ENCODE data around the gene PPP2R5D.
"Not testable (repeated sequence)": the region's sequence is repeated elsewhere in the genome, so short reads cannot be mapped to it uniquely, and the experiment has no call there.

The PPP2R5D gene

DNA sequence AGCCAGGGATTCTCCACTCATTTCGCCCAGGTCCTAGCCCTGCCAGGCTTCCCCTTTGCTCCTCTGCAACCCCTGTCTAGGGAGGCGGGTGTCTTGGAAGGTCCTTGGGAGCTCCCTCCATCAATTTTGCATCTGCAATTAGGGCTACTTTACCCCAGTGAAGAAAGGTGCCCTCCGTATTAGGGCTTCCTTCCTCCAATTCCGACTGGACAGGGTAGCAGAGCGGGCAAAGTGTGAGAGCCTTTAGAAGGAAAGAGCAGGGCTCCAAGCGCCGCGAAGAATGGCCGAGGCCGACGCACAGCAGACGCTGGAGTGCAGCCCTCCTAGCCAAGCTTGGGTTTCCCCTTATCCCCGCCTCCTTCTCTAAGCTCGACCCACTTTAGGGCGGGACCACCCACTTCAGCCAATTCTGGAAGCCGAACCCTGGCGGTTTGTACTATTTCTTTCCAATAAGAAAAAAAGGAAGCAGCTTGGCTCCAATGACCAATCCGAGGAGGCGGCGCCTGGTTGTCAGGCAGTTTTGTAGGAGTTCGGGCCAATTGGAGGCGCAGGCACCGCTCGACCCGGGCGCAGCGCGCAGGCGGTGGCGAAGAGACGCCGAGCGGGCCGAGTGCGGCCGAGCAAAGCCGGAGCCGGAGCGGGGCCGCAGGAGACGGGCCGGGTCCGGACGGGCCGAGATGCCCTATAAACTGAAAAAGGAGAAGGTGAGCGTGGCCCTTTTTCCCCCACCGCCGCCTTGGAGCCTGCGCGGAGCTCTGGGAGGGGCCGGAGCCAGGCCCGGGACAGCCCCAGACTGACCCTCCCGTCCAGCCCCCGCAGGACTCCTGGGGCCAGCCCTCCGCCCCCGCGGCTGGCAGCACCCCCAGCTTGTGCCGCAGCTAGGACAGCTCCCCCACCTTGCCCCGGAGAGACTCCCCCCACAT lies at the start of gene PPP2R5D:
Gene PPP2R5D, plus strand, starts transcription at position 570 of the 923 bp plus-strand sequence. Its CDS starts 108 bp downstream, at position 678.
- DNase-seq (ENCODE audit: low read depth): peak; percentile 96

DNA sequence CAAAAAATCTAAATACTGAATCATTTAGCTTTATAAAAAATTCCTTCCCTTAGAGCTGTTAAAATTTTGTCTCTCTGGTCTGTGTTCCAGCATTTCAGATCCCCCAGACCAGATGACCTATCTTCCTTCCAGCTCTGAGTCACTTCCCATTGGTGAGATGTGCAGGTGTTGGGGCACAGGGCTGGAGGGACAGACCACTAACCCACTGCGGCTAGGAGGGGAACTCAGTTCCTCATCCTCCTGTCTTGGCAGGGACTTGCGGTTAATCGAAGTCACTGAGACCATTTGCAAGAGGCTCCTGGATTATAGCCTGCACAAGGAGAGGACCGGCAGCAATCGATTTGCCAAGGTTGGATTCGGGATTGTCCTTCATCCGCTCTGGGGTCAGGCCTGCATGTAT lies 49.0 kb upstream of the PPP2R5D start:
- DNase-seq (ENCODE audit: low read depth): no peak

DNA sequence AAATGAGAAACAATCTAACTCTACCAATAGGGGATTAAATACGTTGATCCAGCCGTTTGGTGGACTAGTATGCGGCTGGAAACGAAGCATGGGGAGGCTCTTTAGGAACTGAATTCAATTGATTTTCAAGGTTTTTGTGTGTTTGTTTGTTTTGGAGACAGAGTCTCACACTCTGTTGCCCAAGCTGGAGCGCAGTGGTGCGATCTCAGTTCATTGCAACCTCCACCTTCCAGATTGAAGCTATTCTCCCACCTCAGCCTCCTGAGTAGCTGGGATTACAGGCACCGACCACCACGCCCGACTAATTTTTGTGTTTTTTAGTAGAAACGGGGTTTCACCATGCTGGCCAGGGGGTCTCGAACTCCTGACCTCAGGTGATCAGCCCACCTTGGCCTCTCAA lies 48.0 kb upstream of the PPP2R5D start:
- DNase-seq (ENCODE audit: low read depth): no peak

GRCh38 chr6:42937548-42938427 lies 46.6 kb upstream of the PPP2R5D start:
- no peak for DNase-seq (ENCODE audit: low read depth)

GRCh38 chr6:42938428-42938796 lies 46.0 kb upstream of the PPP2R5D start:
- DNase-seq (ENCODE audit: low read depth): no peak

- no peak for DNase-seq (ENCODE audit: low read depth)
Measured at GRCh38 chr6:42938987-42939809, 45.2 kb upstream of the PPP2R5D start.

DNA sequence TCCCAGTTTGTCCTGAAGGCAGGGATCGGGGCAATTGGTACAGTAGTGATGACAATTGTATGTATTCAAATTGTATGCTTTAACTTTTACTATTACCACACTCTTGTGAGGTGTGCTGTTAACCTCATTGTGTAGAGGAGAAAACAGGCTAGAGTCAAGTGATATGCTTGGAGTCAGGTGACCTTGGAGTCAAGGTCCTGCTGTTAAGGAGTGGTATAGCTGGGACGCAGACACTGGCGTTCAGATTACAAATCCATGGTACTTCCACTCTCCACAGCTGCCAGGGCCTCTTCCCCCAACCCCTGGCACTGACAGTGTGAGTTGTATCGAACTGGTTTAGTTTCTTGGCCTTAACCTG lies 44.6 kb upstream of the PPP2R5D start:
- no peak for DNase-seq (ENCODE audit: low read depth)

DNA sequence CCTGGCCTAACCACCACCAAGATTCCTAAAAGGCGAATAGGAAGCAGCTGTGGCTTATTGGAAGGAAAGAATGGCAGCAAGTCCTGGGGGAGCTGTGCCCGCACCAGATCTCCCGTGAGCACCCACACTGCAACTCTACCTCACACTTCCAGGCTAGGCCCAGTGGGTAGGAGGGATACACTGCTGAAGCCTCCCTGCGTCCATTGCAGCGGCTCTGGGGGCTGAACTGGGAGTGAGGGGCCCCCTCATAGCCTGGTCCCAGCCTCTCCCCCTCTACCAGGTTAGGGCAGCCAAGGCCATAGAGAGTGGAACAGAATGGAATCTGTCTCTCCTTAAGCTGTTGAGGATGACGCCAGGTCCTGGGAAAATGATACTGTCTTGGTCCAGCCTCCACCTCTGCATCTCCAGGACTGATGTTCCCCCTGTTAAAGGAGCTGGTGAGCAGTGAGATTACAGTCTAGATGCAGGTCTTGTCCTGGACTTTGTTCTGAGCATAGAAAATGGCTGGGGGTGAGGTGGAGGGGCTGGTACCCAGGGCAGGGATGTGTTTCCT lies 43.8 kb upstream of the PPP2R5D start:
- DNase-seq (ENCODE audit: low read depth): no peak

- not testable (repeated sequence) for DNase-seq (ENCODE audit: low read depth)
Measured at GRCh38 chr6:42941356-42941755, 43.0 kb upstream of the PPP2R5D start.

GRCh38 chr6:42942444-42942843 lies 41.9 kb upstream of the PPP2R5D start:
- DNase-seq (ENCODE audit: low read depth): no peak

GRCh38 chr6:42947950-42948349 lies 36.4 kb upstream of the PPP2R5D start:
- DNase-seq (ENCODE audit: low read depth): no peak

DNA sequence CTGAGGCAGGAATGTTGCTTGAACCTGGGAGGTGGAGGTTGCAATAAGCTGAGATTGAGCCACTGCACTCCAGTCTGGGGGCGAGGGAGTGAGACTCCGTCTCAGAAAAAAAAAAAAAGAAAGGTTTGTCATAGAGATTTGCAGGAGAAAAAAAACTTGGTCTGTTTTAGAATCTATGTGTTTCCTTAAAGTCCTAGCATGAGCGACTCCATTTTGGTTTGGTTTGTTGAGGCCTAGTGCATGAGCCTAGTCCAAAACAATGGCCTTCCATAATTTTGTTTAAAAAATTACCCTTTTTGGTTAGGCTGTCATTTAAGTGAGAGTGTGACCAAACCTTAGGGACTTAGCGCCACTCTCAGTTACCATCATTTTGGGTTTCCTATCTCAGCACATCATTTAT lies 32.0 kb upstream of the PPP2R5D start:
- no peak for DNase-seq (ENCODE audit: low read depth)

- DNase-seq (ENCODE audit: low read depth): not testable (repeated sequence)
Measured at GRCh38 chr6:42954405-42954804, 30.0 kb upstream of the PPP2R5D start.

DNA sequence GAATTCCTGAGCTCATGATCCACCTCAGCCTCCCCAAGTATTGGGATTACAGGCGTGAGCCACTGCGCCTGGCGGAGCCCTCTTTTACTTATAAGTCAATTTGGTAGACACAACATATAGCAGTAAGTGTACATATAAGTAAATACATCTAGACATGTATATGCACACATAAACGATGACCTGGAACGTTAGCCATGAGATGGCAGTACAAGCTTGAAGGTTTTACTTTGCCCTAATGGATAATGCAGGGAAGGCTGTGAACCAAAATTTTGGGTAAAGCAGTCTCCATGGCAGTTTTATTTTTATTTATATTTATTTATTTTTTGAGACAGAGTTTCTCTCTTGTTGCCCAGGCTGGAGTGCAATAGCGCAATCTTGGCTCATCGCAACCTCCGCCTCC lies 26.2 kb upstream of the PPP2R5D start:
- no peak for DNase-seq (ENCODE audit: low read depth)

GRCh38 chr6:42959917-42960242 lies 24.5 kb upstream of the PPP2R5D start:
- DNase-seq (ENCODE audit: low read depth): no peak

DNA sequence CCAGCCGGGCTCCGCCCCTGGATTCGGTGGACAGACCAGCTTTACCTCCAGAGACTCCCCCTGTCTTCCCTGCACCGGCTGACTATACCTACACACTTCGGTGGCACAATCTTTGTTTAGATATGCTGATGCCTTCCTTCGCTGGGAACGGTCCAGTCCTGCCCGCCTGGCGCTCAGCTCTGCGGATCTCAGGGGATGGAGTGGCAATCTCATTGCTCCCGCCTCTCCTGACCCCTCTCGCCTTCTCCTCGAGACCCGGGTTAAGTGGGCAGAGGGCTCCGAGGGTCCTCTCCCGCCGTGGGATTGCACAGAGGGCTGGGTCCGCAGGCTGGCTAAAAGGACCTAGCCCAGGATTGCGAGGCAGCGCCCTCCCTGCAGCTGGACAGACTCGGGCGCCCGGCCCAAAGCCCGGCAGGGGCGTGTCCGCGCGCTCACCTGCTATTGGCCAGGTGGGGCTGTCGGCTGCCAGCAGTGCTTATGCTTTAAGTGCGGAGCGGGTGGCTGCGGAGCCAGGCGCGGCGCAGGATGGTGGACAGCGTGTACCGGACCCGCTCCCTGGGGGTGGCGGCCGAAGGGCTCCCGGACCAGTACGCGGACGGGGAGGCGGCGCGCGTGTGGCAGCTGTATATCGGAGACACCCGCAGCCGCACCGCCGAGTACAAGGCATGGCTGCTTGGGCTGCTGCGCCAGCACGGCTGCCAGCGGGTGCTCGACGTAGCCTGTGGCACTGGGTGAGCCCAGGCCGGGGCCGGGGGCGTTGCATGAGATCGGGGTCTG lies 23.9 kb upstream of the PPP2R5D start, which contains the start of gene GNMT:
Gene GNMT, plus strand, starts transcription at position 512 of the 777 bp plus-strand sequence. Its CDS starts 14 bp downstream, at position 526.
- DNase-seq (ENCODE audit: low read depth): no peak

GRCh38 chr6:42961020-42961470 lies 23.3 kb upstream of the PPP2R5D start:
- no peak for DNase-seq (ENCODE audit: low read depth)

- DNase-seq (ENCODE audit: low read depth): no peak
Measured at GRCh38 chr6:42962096-42962495, 22.3 kb upstream of the PPP2R5D start.

DNA sequence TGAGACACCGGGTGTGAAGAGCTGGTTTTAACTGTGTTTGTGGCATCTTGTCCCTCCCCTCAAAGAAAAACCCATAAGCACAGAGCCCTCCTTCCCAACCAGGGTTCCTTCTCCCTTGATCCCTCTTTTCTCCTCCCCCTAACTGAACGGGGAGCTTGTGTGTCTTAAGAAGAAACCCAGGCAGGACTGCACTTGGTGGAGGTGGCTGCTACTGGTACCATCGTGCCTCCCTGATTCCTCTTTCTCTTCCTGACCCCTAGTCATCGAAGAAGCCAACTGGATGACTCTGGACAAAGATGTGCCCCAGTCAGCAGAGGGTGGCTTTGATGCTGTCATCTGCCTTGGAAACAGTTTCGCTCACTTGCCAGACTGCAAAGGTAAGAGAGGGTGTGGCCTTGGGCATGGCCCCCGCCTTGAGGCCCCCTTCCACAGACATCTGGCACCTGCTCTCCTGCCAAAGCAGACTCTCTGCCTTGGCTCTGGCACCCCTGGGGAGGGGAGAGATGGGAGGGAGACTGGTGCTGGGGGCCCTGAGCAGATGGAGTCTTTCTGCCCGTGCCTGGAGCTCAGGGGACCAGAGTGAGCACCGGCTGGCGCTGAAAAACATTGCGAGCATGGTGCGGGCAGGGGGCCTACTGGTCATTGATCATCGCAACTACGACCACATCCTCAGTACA lies 21.7 kb upstream of the PPP2R5D start:
- DNase-seq (ENCODE audit: low read depth): no peak

DNA sequence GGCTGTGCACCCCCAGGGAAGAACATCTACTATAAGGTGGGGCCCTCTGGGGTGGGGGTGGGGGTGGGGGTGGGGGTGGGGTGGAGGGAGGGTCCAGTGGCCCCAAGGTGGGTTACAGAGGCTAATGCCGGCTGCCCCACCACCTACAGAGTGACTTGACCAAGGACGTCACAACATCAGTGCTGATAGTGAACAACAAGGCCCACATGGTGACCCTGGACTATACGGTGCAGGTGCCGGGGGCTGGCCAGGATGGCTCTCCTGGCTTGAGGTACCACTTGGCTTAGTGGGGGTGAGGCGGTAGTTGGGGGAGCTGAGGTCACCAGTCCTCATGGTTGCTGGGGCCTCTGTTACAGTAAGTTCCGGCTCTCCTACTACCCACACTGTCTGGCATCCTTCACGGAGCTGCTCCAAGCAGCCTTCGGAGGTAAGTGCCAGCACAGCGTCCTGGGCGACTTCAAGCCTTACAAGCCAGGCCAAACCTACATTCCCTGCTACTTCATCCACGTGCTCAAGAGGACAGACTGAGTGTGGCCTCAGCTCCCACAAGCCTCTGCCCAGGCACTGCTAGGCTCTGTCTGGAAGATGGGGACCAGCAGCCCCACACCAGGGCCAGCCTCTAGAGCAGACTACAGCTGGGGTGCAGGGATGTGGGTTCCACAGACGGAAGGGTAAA lies 21.1 kb upstream of the PPP2R5D start:
- no peak for DNase-seq (ENCODE audit: low read depth)

All from GM04503 (cell line).